COLO668 (cell line): Measurements from ENCODE around the gene WNT5B.

Experiments
- DNase-seq: peaks from one replicate; lab custom pipeline; 2025; ENCODE audit not compliant: unreplicated experiment; lab: John Stamatoyannopoulos, UW

WNT5B gene

GRCh38 chr12:1628666-1629337 is at the start of gene WNT5B:
Gene WNT5B, plus strand, starts transcription at chr12:1629231. Its CDS starts 2,124 bp downstream, at chr12:1631355.
- DNase-seq, result no peak

DNA sequence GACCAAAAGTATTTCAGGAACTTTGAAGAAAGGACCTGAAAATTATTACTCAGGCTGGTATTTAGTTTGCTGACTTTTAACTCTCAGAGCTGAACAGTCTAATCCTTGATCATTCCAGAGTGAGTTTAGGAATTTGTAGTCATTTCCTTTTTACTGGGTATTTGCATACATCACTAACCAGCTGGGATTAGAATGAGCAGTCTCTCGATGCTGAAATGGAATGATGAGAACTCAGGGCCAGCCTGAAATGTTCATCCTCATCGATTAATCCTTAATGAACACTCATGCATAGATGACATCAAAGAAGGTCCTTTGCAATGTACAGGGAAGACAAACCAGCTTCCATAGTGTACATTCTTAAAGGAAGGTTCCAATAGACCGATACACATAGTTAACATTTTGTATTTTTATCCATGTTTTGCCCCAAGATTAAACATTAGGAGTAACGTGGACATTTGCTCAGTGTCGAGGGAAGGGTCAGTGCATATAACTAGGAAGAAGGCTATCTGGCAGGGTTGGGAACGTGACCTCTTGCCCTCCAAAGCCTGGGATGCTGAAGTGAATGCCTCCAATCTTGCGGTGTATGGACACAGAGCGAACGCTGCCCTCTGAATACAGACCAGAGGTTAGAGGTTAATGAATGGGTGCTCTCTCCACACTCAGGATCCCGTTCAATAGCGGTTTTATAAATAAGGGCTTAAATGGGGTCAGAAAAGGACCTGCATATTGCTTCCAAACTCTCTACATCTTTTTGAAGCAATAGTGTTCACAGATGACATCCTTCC is 49.2 kb upstream of the WNT5B start:
- no peak for DNase-seq

DNA sequence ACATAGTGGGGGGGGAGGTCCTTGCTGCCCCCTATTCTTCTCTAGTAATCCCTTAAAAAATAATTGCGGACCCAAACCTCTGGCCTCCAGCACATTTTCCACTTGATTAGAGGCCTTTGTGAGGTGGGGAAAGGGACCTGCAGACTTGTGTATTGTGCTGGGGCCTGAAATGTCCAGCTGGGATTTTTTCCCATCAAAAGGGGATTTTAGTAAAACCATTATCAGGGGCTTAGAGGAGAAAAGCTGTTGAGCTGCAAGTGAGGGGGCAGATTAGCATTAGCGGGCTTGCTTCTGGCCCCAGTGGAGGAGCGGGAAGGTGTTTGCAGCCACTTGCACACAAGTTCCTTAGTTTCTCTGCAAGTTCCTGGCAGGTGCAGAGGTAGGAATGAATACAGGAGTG is 48.5 kb upstream of the WNT5B start:
- DNase-seq, result no peak

DNA sequence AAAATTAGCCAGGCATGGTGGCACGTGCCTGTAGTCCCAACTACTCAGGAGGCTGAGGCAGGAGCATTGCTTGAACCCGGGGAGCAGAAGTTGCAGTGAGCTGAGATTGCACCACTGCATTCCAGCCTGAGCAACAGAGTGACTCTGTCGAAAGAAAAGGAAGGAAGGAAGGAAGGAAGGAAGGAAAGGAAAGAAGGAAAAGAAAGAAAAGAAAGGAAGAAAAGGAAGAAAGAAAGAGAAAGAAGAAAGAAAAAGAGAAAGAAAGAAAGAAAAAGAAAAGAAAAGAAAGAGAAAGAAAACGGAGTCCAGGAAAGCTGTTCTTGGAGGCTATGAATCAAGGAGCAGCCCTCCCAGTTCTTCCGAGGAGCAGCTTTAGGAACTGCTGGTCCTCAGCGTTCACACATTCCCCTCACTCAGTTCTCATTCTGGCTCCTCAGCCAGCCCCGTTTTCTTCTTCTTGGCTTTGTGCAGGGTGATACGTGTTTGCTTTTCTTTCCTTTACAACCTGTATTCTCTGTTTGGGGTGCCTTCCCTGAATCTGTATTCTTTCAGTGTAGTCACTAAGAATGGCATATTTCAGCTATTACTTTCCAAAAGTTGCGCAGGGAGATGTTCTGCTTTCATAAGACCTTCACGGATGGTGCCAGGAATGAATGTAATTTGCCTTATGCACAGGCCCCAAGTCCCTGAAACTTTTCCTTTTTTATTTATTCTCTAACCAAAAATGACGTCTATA is 46.9 kb upstream of the WNT5B start:
- no peak for DNase-seq

DNA sequence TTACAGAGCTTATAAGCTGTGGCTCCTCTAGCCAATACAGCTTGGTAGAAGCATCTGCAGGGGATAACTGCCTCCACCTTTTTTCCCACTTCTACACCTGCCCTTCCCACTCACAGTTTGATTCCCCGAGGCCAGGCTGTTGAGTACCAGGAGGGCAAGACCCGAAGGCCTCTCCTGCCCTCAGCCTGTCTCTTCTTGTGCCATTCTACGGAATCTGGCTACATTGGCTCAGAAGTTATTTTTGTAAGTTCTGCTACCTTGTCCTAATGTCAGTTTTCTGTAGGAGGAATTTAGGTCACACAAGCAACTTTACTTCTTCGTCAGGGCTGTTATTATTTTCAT is 46.4 kb upstream of the WNT5B start:
- no peak for DNase-seq

- DNase-seq, result peak; percentile 73
These were observed 45.5 kb upstream of the WNT5B start for GRCh38 chr12:1583421-1584078.

DNA sequence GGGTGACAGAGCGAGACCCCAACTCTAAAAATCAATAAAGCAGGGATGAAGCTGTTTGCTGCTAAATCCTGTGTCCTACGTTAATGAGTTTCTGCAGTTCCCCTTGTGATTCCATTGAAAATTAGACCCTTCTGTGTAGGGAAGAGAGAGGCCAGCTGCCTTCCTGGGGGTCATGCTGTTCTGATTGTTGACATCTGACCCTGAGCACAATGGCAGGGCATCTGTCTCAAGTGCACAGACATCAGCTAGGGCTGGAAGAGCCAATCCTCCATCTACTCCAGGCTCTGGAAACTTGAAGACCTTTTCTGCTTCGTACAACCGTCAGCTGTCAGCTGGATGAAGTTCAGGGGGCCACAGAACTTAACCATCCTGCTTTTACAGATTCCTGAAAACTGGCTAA is 44.7 kb upstream of the WNT5B start:
- no peak for DNase-seq

GRCh38 chr12:1587927-1588574 is 41.0 kb upstream of the WNT5B start:
- DNase-seq, result no peak

GRCh38 chr12:1588575-1588947 is 40.5 kb upstream of the WNT5B start:
- DNase-seq, result no peak

DNA sequence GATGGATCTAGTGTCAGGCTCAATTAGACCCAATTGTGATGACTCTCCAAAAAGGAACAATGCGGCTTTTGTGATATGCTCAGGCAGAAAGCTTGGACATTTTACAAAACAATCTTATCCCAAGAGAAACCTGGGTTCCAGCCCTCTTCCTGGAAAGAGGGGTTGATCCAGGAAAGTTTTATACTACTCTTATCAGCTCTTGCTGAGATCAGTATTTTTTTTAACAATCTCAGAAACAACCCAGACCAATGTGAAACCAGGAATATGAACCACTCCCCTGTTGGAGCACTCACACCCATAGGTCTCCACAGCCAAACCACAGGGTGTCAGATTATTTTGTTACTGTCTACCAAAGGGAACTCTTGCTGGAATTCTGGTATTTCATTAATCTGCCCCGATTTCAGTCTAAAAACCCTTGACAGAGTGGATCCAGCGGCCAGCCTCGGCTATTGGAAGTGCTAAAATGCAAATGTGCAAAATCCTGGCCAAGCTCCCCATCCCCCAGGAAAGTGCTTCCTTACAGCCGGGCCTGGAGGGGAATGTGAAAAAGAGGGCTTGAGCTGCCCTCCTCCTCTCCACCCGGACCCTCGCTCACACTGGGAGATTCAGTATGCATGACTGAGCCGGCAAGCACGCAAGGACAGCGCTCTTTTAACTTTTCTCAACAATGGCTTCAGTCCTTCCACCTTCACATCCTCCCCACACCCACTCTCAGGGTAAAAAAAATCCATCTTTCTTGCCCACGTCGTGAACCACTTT is 38.6 kb upstream of the WNT5B start:
- DNase-seq, result no peak

DNA sequence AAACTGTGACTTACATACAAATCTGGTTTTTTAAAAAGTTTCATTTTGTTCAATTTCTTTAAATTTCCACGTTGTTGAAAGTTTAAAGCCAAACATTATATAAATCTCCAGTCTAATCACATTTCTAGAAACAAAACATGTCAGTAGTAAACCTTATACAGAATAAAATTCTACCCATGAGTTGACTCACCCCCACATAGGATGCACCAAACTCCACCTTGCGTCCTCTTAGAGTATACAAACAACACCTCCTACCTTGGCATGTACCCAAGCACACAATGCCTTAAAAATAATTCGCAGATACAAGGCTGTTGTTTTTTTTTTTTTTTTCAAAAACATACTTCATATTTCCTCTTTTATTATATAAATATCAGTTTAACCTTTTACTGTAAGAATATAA is 38.0 kb upstream of the WNT5B start:
- no peak for DNase-seq

GRCh38 chr12:1591543-1591942 is 37.5 kb upstream of the WNT5B start:
- no peak for DNase-seq

- DNase-seq, result peak; percentile 75
These were observed 36.4 kb upstream of the WNT5B start for GRCh38 chr12:1592444-1593173.

DNA sequence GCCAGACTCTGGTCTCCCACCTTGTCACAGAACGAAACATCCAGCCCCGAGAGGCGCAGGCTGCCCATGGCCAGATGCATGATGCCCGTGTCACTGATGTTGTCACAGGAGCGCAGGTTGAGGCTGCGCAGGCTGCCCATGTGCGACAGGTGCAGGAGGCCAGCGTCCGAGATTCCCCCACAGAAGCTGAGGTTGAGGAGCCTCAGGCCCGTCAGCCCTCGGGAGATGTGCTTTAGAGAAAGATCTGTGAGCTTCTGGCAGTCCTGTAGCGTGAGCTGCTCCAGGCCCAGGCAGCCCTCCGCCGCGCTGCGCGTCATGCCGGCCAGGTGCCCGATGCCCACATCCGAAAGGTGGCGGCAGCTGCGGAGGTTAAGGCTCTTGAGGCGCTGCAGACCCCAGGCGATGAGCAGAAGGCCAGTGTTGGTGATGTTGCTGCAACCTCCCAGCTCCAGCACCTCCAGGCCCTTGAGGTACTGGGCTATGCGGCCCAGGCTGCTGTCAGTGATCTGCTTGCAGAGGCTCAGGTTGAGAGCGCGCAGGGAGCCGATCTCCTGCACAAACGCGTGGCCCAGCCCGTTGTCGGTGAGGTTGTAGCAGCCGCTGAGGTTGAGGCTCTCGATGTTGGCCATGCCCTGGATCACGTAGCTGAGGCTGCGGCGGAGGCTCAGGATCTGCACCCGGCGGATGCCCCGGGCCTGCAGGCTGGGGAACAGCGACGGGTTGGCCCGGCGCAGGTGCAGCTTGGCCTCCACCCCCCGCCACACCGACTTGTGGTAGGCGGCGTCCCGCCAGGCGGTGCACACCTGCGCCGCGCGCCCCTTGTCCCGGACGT is 35.6 kb upstream of the WNT5B start:
- peak; percentile 89 for DNase-seq

- DNase-seq, result no peak
These were observed 35.1 kb upstream of the WNT5B start for GRCh38 chr12:1594006-1594260.

GRCh38 chr12:1594261-1595025 is 34.6 kb upstream of the WNT5B start, which contains the start of gene FBXL14:
Gene FBXL14, minus strand, starts transcription at chr12:1594581. Its CDS starts 515 bp downstream, at chr12:1594066.
- DNase-seq, result peak; percentile 95

- no peak for DNase-seq
These were observed 33.9 kb upstream of the WNT5B start for GRCh38 chr12:1595026-1595561.
